HL-60 (cell line): ENCODE data around the gene CRTC3.
"Not testable (repeated sequence)": the region's sequence is repeated elsewhere in the genome, so short reads cannot be mapped to it uniquely, and the experiment has no call there.

Experiments
- POLR2AphosphoS5 ChIP-seq: IDR thresholded peaks from 2 replicates; pipeline ENCODE4 v1.6.1; 2012; ENCODE audit warnings: low read depth
- SPI1 ChIP-seq: IDR thresholded peaks from 2 replicates; pipeline ENCODE4 v1.6.1; 2012; ENCODE audit warnings: low read depth, mild to moderate bottlenecking, borderline replicate concordance
- TF ChIP-seq, protein P1 (sequence below): IDR thresholded peaks from one replicate; pipeline ENCODE4 v1.5.1; 2011; ENCODE audit warnings: low read length, control low read depth, inconsistent platforms; ENCODE audit not compliant: insufficient read depth

DNA sequence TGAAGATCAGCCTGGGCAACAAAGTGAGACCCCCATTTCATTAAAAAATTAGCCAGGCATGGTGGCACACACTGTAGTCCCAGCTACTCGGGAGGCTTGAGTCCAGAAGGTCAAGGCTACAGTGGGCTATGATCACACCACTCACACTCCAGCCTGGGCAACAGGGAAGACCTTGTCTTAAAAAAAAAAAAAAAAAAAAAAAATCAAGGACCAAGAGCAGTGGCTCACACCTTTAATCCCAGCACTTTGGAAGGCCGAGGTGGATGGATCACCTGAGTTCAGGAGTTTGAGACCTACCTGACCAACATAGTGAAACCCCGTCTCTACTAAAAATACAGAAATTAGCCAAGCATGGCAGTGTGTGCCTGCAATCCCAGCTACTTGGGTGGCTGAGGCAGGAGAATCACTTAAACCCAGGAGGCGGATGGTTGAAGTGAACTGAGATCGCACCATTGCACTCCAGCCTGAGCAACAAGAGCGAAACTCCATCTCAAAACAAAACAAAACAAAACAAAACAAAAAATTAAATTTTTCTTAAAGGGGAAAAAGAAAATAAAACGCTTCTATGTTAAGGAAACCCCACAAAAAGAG is 138.1 kb downstream of the CRTC3 start:
- TF ChIP-seq, protein P1, sequence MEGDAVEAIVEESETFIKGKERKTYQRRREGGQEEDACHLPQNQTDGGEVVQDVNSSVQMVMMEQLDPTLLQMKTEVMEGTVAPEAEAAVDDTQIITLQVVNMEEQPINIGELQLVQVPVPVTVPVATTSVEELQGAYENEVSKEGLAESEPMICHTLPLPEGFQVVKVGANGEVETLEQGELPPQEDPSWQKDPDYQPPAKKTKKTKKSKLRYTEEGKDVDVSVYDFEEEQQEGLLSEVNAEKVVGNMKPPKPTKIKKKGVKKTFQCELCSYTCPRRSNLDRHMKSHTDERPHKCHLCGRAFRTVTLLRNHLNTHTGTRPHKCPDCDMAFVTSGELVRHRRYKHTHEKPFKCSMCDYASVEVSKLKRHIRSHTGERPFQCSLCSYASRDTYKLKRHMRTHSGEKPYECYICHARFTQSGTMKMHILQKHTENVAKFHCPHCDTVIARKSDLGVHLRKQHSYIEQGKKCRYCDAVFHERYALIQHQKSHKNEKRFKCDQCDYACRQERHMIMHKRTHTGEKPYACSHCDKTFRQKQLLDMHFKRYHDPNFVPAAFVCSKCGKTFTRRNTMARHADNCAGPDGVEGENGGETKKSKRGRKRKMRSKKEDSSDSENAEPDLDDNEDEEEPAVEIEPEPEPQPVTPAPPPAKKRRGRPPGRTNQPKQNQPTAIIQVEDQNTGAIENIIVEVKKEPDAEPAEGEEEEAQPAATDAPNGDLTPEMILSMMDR = not testable (repeated sequence)
- not testable (repeated sequence) for TF ChIP-seq POLR2AphosphoS5, SPI1
